Trophoblast cell (in vitro differentiated cells and primary cell): ENCODE measurements around the gene CAPS.

ENCODE experiments used
- DNase-seq, 2 donors: peaks; one replicate each; pipeline ENCODE4 v3.0.0-alpha.2; 2016
- H2AFZ ChIP-seq: 2 replicates; pipeline ENCODE4 v1.6.1; 2013; ENCODE audit warnings: low read length, moderate library complexity, mild to moderate bottlenecking; ENCODE audit not compliant: insufficient read depth, poor library complexity
- H2AK5ac ChIP-seq: 2 replicates; pipeline ENCODE4 v1.6.1; 2013; ENCODE audit warnings: mild to moderate bottlenecking, low read length
- H2BK120ac ChIP-seq: 2 replicates; pipeline ENCODE4 v1.6.1; 2013; ENCODE audit warnings: low read length, mild to moderate bottlenecking, moderate library complexity; ENCODE audit not compliant: insufficient read depth, poor library complexity
- H2BK12ac ChIP-seq: 2 replicates; pipeline ENCODE4 v1.6.1; 2013; ENCODE audit warnings: mild to moderate bottlenecking, low read length, moderate library complexity
- H2BK5ac ChIP-seq: 2 replicates; pipeline ENCODE4 v1.6.1; 2013; ENCODE audit warnings: low read length, low read depth, moderate library complexity, mild to moderate bottlenecking; ENCODE audit not compliant: poor library complexity
- H3K14ac ChIP-seq: 2 replicates; pipeline ENCODE4 v1.6.1; 2013; ENCODE audit warnings: mild to moderate bottlenecking, low read length
- H3K18ac ChIP-seq: 2 replicates; pipeline ENCODE4 v1.6.1; 2013; ENCODE audit warnings: mild to moderate bottlenecking, low read length
- H3K23ac ChIP-seq: 2 replicates; pipeline ENCODE4 v1.6.1; 2013; ENCODE audit warnings: low read length
- H3K27ac ChIP-seq: 2 replicates; pipeline ENCODE4 v1.5.1; 2013; ENCODE audit warnings: low read depth, mild to moderate bottlenecking, inconsistent platforms, low read length, moderate library complexity
- H3K27me3 ChIP-seq: 2 replicates; pipeline ENCODE4 v1.6.1; 2013; ENCODE audit warnings: inconsistent platforms, mild to moderate bottlenecking, low read length, moderate library complexity; ENCODE audit not compliant: insufficient read depth
- H3K36me3 ChIP-seq, 2 experiments: 1 replicate in 1 of 2; 2 replicates in 1 of 2; pipeline ENCODE4 v1.6.1; 2013; ENCODE audit warnings: low read length in 2 of 2, mild to moderate bottlenecking in 2 of 2, moderate library complexity in 1 of 2; ENCODE audit not compliant: insufficient read depth in 2 of 2, control insufficient read depth in 1 of 2
- H3K4ac ChIP-seq: 2 replicates; pipeline ENCODE4 v1.6.1; 2013; ENCODE audit warnings: low read depth, mild to moderate bottlenecking, low read length, moderate library complexity
- H3K4me1 ChIP-seq, 2 experiments: 1 replicate in 1 of 2; 2 replicates in 1 of 2; pipeline ENCODE4 v1.6.1; 2013; ENCODE audit warnings: low read length in 2 of 2, mild to moderate bottlenecking in 2 of 2, moderate library complexity in 1 of 2; ENCODE audit not compliant: insufficient read depth in 2 of 2, control insufficient read depth in 1 of 2
- H3K4me2 ChIP-seq: 2 replicates; pipeline ENCODE4 v1.6.1; 2013; ENCODE audit warnings: inconsistent platforms, mild to moderate bottlenecking, low read length, moderate library complexity
- H3K4me3 ChIP-seq: 2 replicates; pipeline ENCODE4 v1.5.1; 2013; ENCODE audit warnings: mild to moderate bottlenecking, low read depth, low read length, inconsistent platforms
- H3K79me1 ChIP-seq: one replicate; pipeline ENCODE4 v1.6.1; 2013; ENCODE audit warnings: low read length
- H3K79me2 ChIP-seq: 2 replicates; pipeline ENCODE4 v1.6.1; 2013; ENCODE audit warnings: low read length, mild to moderate bottlenecking; ENCODE audit not compliant: control insufficient read depth, insufficient read depth, poor library complexity
- H3K9ac ChIP-seq: 2 replicates; pipeline ENCODE4 v1.6.1; 2013; ENCODE audit warnings: mild to moderate bottlenecking, low read length
- H3K9me3 ChIP-seq: 2 replicates; pipeline ENCODE4 v1.6.1; 2013; ENCODE audit warnings: low read depth, mild to moderate bottlenecking, control low read depth, inconsistent platforms, low read length; ENCODE audit not compliant: insufficient read depth
- H4K12ac ChIP-seq: 2 replicates; pipeline ENCODE4 v1.6.1; 2013; ENCODE audit warnings: low read depth, mild to moderate bottlenecking, low read length, moderate library complexity
- H4K8ac ChIP-seq: 2 replicates; pipeline ENCODE4 v1.6.1; 2013; ENCODE audit warnings: low read depth, mild to moderate bottlenecking, low read length, moderate library complexity
- H4K91ac ChIP-seq: one replicate; pipeline ENCODE4 v1.6.1; 2013; ENCODE audit warnings: low read depth, mild to moderate bottlenecking, low read length, moderate library complexity
- WGBS: extraction: QIAGEN DNeasy Blood & Tissue Kit; methylation state at CpG from one replicate; pipeline ENCODE4 v1.1.7; 2013; ENCODE audit warnings: missing lambda C conversion rate; ENCODE audit not compliant: insufficient read length, insufficient coverage; ENCODE audit errors: extremely low coverage; 5-methylcytosine and 5-hydroxymethylcytosine counted together

The CAPS gene

DNA sequence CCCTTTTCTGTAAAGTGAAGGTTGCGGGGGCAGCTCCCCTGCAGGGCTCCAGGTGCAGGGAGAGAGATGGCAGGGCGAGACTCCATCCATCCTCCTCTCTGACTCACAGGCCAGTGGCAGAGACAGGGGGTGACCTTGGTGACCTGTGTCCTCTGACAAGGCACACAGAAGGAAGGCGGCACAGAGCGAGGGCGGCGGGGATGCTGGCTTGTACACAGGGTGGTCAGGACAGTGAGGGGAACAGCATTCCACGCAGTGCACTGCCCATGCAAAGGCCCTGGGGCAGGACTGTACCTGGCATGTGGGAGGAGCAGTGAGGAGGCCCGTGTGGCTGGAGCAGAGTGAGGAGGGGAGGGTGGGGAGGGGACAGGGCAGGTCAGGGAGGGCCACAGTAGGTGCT lies 18.2 kb upstream of the CAPS start:
- H3K18ac ChIP-seq, result no peak overlapping the region
- H3K4me2 ChIP-seq, result no peak overlapping the region
- peaks cover 0 to 2% of the 10 kb centered on the region in 2 experiments for H3K4me1 ChIP-seq

GRCh38 chr19:5896365-5897076 lies 17.5 kb upstream of the CAPS start:
- H3K79me1 ChIP-seq, result no peaks in the 10 kb centered on the region
- H3K36me3 ChIP-seq, result peaks cover 41 to 45% of the 10 kb centered on the region in 2 experiments
- no peak overlapping the region for H3K9ac ChIP-seq
- no peak overlapping the region for H4K8ac ChIP-seq
- no peak overlapping the region for H2AFZ ChIP-seq
- no peak overlapping the region for H3K4me2 ChIP-seq
- WGBS, result no CpG with 5 or more reads among the region's 29 CpGs
- peaks cover 0 to 2% of the 10 kb centered on the region in 2 experiments for H3K4me1 ChIP-seq
- peaks cover 3% of the 10 kb centered on the region for H3K79me2 ChIP-seq
- no peak overlapping the region for H3K18ac ChIP-seq
- no peak overlapping the region for H3K4ac ChIP-seq
- H3K27me3 ChIP-seq, result no peaks in the 10 kb centered on the region
- no peak overlapping the region for H3K4me3 ChIP-seq
- no peak overlapping the region for H2BK12ac ChIP-seq
- H3K23ac ChIP-seq, result no peak overlapping the region
- DNase-seq, result no peak
- H2AK5ac ChIP-seq, result no peak overlapping the region
- no peak overlapping the region for H4K12ac ChIP-seq
- no peak overlapping the region for H3K27ac ChIP-seq
- H2BK5ac ChIP-seq, result no peak overlapping the region
- H3K9me3 ChIP-seq, result peaks cover 7% of the 10 kb centered on the region
- H3K14ac ChIP-seq, result no peak overlapping the region
- no peak overlapping the region for H2BK120ac ChIP-seq
- H4K91ac ChIP-seq, result no peak overlapping the region

More for the DNA sequence above, 18.2 kb upstream of the CAPS start:
- Histone ChIP-seq H3K4ac (no peak overlapping the region), H3K27me3 (no peaks in the 10 kb centered on the region), H3K79me2 (peaks cover 3% of the 10 kb centered on the region), H2AFZ (no peak overlapping the region), H2BK5ac (no peak overlapping the region), H2AK5ac (no peak overlapping the region), H3K27ac (no peak overlapping the region), H3K23ac (no peak overlapping the region), H3K9me3 (peaks cover 7% of the 10 kb centered on the region), H4K12ac (no peak overlapping the region), H4K91ac (no peak overlapping the region), H3K36me3 (peaks cover 41 to 42% of the 10 kb centered on the region in 2 experiments), H3K14ac (no peak overlapping the region), H2BK12ac (no peak overlapping the region), H3K79me1 (no peaks in the 10 kb centered on the region), H2BK120ac (no peak overlapping the region), H3K4me3 (no peak overlapping the region), H3K9ac (no peak overlapping the region), H4K8ac (no peak overlapping the region)
- DNase-seq, result no peak
- WGBS, result no CpG with 5 or more reads among the region's 8 CpGs

DNA sequence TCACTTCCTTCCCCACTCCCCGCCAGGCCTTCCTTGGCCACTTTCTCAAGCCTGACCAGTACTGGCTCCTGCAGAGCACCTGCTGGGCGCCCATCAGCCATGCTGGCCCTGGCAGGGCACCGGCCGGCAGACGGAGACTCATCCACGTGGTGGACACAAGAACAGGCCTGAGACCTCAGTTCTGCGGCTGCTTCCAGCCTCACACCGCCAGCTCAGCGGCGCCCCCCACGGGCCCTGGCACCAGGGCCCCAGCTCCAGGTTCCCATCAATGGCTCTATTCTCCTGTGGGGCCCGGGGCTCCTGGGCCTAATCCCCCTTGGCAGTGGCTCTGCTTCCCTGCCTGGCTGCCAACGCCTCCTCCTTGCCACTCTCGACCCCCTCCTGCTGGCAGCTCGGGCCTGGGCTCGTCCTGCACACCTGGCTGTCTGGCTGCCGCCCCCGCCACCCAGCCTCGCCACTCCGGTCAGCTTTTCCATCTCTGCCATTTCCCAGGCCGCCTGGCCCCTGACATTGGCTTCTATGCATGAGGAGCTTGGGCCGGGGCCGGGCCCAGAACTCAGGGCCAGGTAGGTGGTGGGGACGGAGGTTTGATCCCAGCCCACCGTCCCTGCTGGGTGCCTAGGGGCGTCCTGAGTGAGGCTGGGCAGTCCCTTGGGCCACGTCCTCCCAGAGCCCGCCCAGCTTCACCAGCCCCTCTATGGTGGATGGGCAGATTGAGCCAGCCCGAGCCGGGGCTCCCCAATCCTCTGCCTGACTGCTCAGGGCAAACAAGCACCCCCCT lies 16.7 kb upstream of the CAPS start:
- no peak overlapping the region for H3K27ac ChIP-seq
- no peak overlapping the region for H3K18ac ChIP-seq
- H3K4me2 ChIP-seq, result no peak overlapping the region
- no peak overlapping the region for H3K4ac ChIP-seq
- no peaks in the 10 kb centered on the region for H3K79me1 ChIP-seq
- WGBS, result no CpG with 5 or more reads among the region's 30 CpGs
- no peak overlapping the region for H2BK12ac ChIP-seq
- H2AFZ ChIP-seq, result no peak overlapping the region
- H4K12ac ChIP-seq, result no peak overlapping the region
- no peak overlapping the region for H2BK5ac ChIP-seq
- peaks cover 7% of the 10 kb centered on the region for H3K9me3 ChIP-seq
- peaks cover under 1 to 1% of the 10 kb centered on the region in 2 experiments for H3K4me1 ChIP-seq
- H4K8ac ChIP-seq, result no peak overlapping the region
- H3K4me3 ChIP-seq, result no peak overlapping the region
- no peak overlapping the region for H3K23ac ChIP-seq
- H3K36me3 ChIP-seq, result peaks cover 41 to 45% of the 10 kb centered on the region in 2 experiments
- DNase-seq, result no peak
- no peak overlapping the region for H3K9ac ChIP-seq
- no peak overlapping the region for H3K14ac ChIP-seq
- H2AK5ac ChIP-seq, result no peak overlapping the region
- no peaks in the 10 kb centered on the region for H3K27me3 ChIP-seq
- H4K91ac ChIP-seq, result no peak overlapping the region
- peaks cover 4% of the 10 kb centered on the region for H3K79me2 ChIP-seq
- no peak overlapping the region for H2BK120ac ChIP-seq

DNA sequence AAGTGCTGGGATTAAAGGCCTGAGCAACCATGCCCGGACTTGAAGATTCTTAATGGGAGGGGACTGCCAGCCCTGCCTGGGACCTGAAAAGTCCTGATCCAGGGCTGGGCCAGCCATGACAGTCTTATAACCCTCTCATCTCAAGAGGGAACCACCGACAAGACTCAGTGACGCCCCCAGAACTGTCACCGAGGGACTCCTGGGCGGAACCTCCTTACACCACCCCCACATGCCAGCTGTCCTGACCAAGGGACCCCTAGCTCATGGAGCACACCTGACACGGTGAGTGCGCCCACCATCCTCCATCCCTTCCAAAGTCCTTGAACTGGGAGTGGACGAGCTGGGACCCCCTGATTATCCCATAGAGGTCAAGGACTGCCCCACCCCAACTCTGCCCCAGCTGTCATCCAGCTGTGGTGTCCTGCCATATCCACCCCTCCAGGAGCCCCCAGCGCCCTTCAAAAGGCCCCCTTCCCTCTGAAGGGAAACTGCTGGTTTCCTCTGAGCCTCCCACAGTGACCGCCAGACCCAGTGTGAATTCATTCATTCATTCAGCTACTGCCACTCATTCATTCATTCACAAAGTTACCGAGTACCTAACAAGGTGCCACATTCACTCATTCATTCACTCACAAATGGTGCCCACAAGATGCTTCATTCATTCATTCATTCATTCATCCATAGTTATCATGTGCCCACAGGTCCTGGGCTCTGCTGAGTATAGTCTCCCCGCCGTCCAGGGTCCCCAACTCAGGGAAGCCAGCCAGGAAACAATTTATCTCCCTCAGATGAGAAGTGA lies 14.1 kb upstream of the CAPS start:
- Histone ChIP-seq H3K4me3 (no peak overlapping the region), H3K9me3 (peaks cover 7% of the 10 kb centered on the region), H3K79me1 (peaks cover 9% of the 10 kb centered on the region), H3K27ac (no peak overlapping the region), H3K4me2 (no peak overlapping the region), H2AFZ (no peak overlapping the region), H3K9ac (no peak overlapping the region), H4K12ac (no peak overlapping the region), H2AK5ac (no peak overlapping the region), H2BK12ac (no peak overlapping the region), H3K79me2 (peaks cover 16% of the 10 kb centered on the region), H3K27me3 (no peaks in the 10 kb centered on the region), H4K8ac (no peak overlapping the region), H3K14ac (no peak overlapping the region), H2BK5ac (no peak overlapping the region), H3K4ac (peak overlapping the region; percentile 70), H3K18ac (no peak overlapping the region), H4K91ac (no peak overlapping the region), H3K4me1 (peaks cover 5% of the 10 kb centered on the region in 2 experiments), H3K36me3 (peaks cover 34 to 36% of the 10 kb centered on the region in 2 experiments), H2BK120ac (no peak overlapping the region), H3K23ac (no peak overlapping the region)
- no peak for DNase-seq
- WGBS, result no CpG with 5 or more reads among the region's 13 CpGs
